Thymus (tissue), 11 donors: ENCODE data around the gene PLA2G4F. TPM values are rescaled to one million over a fixed set of nuclear protein-coding genes. Genes with fewer than 3 reads are reported as not detected.
A peak's percentile ranks its signal among the peaks of the same experiment; 100 is the strongest.

Source experiments
- DNase-seq, 9 donors: peaks; one replicate each; pipeline ENCODE4 v3.0.0-alpha.2; 2013; ENCODE audit warnings: low spot score in 9 of 9, low read depth in 6 of 9, missing footprints in 1 of 9
- H3K27ac ChIP-seq, 2 donors: one replicate each; pipeline ENCODE4 v1.5.1; 2013; ENCODE audit warnings: control low read depth in 1 of 2, low read depth in 1 of 2, low read length in 1 of 2, mild to moderate bottlenecking in 1 of 2, moderate library complexity in 1 of 2
- H3K27me3 ChIP-seq, 2 donors: one replicate each; pipeline ENCODE4 v1.5.1; 2013; ENCODE audit warnings: low read length in 1 of 2; ENCODE audit not compliant: control insufficient read depth in 2 of 2, insufficient read depth in 1 of 2
- H3K36me3 ChIP-seq, 2 donors: one replicate each; pipeline ENCODE4 v1.5.1; 2013; ENCODE audit warnings: low read length in 1 of 2, mild to moderate bottlenecking in 1 of 2, moderate library complexity in 1 of 2; ENCODE audit not compliant: control insufficient read depth in 2 of 2, insufficient read depth in 2 of 2
- H3K4me1 ChIP-seq, 2 donors: one replicate each; pipeline ENCODE4 v1.5.1; 2013; ENCODE audit warnings: low read length in 2 of 2; ENCODE audit not compliant: control insufficient read depth in 2 of 2, insufficient read depth in 2 of 2
- H3K4me3 ChIP-seq, 2 donors: one replicate each; pipeline ENCODE4 v1.5.1; 2013; ENCODE audit warnings: low read length in 2 of 2, control low read depth in 1 of 2, mild to moderate bottlenecking in 1 of 2
- H3K9me3 ChIP-seq, 2 donors: one replicate each; pipeline ENCODE4 v1.5.1; 2013; ENCODE audit warnings: low read length in 1 of 2, mild to moderate bottlenecking in 1 of 2; ENCODE audit not compliant: control insufficient read depth in 2 of 2, insufficient read depth in 1 of 2
- WGBS: extraction: QIAGEN DNeasy Blood & Tissue Kit; methylation state at CpG from one replicate; pipeline ENCODE4 v1.1.7; 2013; 5-methylcytosine and 5-hydroxymethylcytosine counted together
- polyA plus RNA-seq: library from polyadenylated mRNA; stranded (reverse); fragments of 200-250 nt; gene quantifications from one replicate; pipeline ENCODE4 v1.2.3, GENCODE V29; 2013
- total RNA-seq: library from RNA; stranded (reverse); fragments of 120-200 nt; gene quantifications from one replicate; pipeline ENCODE4 v1.2.4, GENCODE V29; 2013
- donor health status: healthy.

Gene PLA2G4F
- total and polyA plus RNA-seq, 2 donors: 2.1 to 7.3 TPM

DNA sequence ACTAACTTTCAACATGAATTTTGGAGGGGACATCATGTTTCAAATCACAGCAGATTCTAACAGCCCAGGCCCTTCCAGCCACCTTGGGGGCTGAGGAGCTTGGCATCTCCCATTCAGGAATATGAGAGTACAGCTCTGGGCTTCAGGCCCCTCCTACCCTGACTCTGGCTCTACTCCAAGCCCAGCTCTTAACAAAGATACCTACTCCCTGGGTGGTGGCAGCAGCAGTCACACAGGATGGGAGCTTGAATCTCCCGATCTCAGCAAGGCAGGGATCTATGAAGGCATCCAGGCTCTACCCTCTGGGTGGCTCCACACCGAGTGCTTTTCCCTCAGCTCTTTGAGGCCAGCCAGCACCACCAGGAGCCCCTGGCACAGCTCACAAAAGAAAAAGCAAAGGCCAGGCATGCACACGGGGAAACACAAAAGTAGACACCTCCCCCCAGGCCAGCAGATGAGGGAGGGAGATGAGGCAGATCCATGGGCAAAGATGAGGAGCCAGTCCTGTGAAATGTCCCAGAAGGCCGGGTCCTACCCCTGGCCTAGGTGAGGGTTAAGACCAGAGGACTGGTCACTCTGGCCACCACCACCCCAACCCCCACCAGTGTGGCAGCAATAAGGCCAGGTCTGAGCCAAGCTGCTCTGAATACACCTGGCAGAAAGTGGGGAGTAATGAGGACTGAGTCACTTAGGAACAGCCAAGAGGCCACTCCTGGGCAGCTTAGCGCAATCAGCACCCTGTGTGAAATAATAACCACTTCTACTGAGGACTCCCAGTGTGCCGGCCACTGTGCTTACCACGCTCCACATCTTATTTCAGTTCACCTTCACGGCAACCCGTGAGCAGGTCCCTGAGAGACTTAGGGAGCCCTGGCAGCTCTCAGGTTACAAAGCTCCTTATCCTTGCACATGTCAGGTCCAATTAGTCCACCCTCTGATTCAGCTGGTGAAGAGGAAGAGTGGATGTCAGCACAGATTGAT lies 24.3 kb downstream of the PLA2G4F start:
- H3K4me3 ChIP-seq: no peak overlapping the region
- no peaks in the 10 kb centered on the region for H3K27me3 ChIP-seq
- H3K27ac ChIP-seq: peak overlapping the region in 1 of 2 donors; percentile 12
- no peak for DNase-seq
- 96% methylated on average over 9 of the region's 9 CpGs for WGBS
- peaks cover 0 to 31% of the 10 kb centered on the region in 2 donors for H3K4me1 ChIP-seq
- H3K36me3 ChIP-seq: no peaks in the 10 kb centered on the region
- no peaks in the 10 kb centered on the region for H3K9me3 ChIP-seq

DNA sequence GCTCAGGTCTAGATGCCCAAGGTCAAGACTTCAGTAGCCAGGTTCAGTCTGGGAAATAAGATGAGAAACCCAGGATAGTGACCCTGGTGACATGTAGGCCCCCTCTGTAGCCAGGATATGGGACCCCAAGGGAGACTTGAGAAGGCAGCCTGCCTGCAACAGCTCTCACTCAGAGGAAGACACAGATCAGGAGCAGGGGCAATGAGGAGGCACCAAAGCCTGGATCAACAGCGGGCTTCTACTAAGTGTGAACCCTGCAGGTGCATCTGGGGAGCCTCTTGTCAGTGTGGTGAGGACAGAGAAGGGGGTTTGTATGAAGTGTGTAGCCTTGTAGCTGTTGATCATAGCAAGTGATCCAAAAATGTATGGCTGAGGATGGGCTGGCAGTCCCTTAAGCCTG lies 25.4 kb downstream of the PLA2G4F start:
- Histone ChIP-seq H3K36me3 (no peaks in the 10 kb centered on the region), H3K27ac (peak overlapping the region in 1 of 2 donors; percentile 53), H3K4me1 (peaks cover 0 to 31% of the 10 kb centered on the region in 2 donors), H3K27me3 (no peaks in the 10 kb centered on the region), H3K4me3 (no peak overlapping the region), H3K9me3 (no peaks in the 10 kb centered on the region)
- 83% methylated on average over 1 of the region's 1 CpG for WGBS
- DNase-seq: no peak

DNA sequence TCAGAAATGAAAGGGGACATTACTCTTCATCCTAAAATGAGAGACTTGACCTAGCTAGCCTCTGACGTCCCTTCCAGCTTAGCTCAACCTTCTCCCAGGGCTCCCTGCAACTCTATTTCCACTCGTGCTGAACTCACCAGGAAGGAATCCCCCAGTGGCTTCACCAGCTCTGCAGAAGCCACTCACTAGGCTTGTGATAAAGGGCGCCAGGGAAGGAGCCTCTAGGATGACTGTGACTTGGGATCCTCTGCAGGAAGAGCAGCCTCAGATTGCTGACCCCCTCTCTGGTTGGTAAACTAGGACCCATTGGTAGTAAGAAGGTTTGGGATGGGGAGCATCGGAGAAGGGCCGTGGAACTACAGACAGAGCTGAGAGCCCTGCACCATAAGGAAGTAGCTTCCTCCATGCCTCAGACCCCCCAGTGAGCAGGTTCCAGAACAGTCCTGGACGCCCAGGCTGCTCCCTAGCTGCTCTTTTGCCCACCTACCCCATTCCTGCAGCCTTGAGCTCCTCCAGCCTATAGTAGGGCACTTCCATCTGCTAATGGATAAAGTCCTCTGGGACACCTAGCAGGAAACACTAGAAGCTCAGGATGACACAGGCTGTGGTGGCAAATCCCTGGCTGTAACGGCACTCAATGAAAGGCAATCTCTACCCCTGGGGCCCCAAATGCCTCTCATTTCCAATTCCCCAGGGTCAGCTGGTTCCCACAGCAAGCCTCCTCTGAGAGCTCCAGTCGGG lies 26.0 kb downstream of the PLA2G4F start:
- Histone ChIP-seq H3K36me3 (no peaks in the 10 kb centered on the region), H3K4me3 (no peak overlapping the region), H3K4me1 (peaks cover 0 to 31% of the 10 kb centered on the region in 2 donors), H3K9me3 (no peaks in the 10 kb centered on the region), H3K27me3 (no peaks in the 10 kb centered on the region), H3K27ac (peak overlapping the region in 1 of 2 donors; percentile 53)
- no peak for DNase-seq
- WGBS: 91% methylated on average over 8 of the region's 8 CpGs

DNA sequence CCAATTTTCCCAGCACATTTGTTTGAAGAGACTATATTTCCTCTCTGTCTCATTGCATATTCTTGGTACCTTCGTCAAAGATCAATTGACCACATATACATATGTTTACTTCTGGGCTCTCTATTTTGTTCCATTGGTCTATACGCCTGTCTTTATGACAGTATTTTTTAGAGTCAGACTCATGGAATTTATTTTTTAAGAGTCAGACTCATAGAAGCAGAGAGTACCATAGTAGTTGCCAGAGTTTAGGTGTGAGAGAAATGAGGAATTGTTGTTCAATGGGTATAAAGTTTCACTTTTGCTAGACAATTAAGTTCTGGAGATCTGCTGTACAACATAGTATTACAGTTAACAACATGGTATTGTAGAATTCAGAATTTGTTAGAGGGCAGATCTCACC lies 27.1 kb downstream of the PLA2G4F start:
- Histone ChIP-seq H3K27me3 (no peaks in the 10 kb centered on the region), H3K27ac (no peak overlapping the region), H3K9me3 (no peaks in the 10 kb centered on the region), H3K36me3 (no peaks in the 10 kb centered on the region), H3K4me1 (peaks cover 0 to 31% of the 10 kb centered on the region in 2 donors), H3K4me3 (no peak overlapping the region)
- DNase-seq: no peak
- 97% methylated on average over 2 of the region's 2 CpGs for WGBS

DNA sequence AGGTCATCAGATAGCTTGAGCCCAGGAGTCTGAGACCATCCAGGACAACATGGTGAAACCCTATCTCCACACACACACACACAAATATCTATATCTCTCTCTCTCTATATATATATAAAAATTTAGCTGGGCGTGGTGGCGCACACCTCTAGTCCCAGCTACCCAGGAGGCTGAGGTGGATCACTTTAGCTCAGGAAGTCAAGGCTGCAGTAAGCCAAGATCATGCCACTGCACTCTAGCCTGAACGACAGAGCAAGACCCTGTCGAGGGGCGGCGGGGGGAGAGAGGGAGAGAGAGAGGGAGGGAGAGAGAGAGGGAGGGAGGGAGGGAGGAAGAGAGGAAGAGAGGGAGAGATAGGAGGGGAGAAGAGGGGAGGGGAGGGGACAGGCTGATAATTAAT lies 28.0 kb downstream of the PLA2G4F start:
- no peak overlapping the region for H3K4me3 ChIP-seq
- no peaks in the 10 kb centered on the region for H3K36me3 ChIP-seq
- no peak overlapping the region for H3K27ac ChIP-seq
- 89% methylated on average over 6 of the region's 6 CpGs for WGBS
- peaks cover 0 to 27% of the 10 kb centered on the region in 2 donors for H3K4me1 ChIP-seq
- no peak for DNase-seq
- H3K27me3 ChIP-seq: no peaks in the 10 kb centered on the region
- no peaks in the 10 kb centered on the region for H3K9me3 ChIP-seq

DNA sequence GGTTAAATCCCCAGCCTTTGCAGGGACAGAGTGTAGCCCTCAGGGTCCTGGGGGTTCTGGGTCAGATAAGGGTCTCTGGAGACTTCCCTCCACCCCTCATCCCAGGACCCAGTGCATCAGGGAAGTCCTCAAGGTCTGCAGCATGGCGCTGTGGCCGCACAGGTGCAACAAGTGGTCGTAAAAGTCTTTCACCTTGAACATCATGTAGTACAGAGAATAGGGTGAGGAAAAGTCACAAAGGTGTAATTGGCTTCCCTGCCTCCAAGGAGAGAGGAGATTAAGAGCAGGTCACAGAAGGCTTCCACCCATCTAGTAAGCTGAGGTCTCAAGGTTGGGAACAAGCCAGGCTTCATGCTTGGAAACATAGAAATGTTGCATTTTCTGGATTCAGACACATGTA lies 32.9 kb downstream of the PLA2G4F start:
- no peak overlapping the region for H3K27ac ChIP-seq
- no peak for DNase-seq
- WGBS: 98% methylated on average over 3 of the region's 3 CpGs

DNA sequence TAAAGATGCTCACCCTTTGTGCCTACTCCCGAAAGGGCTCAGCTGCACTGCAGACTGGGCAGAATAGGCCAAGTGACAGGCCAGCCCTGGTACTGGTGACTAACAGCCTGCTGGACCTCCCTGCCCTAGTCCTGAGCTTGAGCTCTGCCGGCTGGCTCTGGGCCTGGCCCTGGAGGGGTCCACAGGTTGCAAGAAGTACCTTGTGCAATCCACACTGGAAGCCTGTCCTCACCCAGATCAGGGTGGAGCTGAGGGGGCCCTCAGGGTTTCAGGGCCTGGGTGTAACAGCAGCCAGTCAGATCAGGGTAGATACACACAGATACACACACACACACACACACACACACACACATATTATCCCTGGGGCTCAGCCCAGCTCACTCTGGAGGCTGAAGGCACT lies 34.8 kb downstream of the PLA2G4F start:
- no peak overlapping the region for H3K4me3 ChIP-seq
- H3K9me3 ChIP-seq: peaks cover 0 to 3% of the 10 kb centered on the region in 2 donors
- no peak for DNase-seq
- H3K27me3 ChIP-seq: no peaks in the 10 kb centered on the region
- 74% methylated on average over 2 of the region's 2 CpGs for WGBS
- peaks cover 0 to 24% of the 10 kb centered on the region in 2 donors for H3K4me1 ChIP-seq
- H3K27ac ChIP-seq: no peak overlapping the region
- H3K36me3 ChIP-seq: no peaks in the 10 kb centered on the region

More for the DNA sequence above, 32.9 kb downstream of the PLA2G4F start:
- Histone ChIP-seq H3K4me3 (no peak overlapping the region), H3K27me3 (no peaks in the 10 kb centered on the region), H3K4me1 (peaks cover 0 to 23% of the 10 kb centered on the region in 2 donors), H3K36me3 (no peaks in the 10 kb centered on the region), H3K9me3 (no peaks in the 10 kb centered on the region)

DNA sequence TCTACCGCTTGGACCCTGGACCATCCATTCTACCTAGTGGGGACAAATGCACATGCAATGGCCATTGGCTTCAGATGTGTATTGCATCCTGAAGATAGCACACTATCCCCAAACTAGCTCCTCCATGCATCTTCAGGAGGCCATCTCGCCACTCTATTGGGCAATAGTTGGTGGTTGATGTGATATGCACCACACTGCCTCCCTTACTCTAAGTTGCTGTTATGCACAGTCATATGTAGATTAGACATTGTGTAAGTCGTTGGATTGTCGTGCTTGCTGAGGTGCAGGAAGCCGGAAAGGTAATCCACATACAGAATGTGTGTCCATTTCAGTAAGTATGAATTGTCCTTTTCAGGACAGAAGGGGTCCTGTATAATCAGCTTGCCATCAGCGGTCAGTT lies 35.4 kb downstream of the PLA2G4F start:
- WGBS: 96% methylated on average over 6 of the region's 6 CpGs
- peaks cover 0 to 24% of the 10 kb centered on the region in 2 donors for H3K4me1 ChIP-seq
- DNase-seq: no peak
- no peaks in the 10 kb centered on the region for H3K36me3 ChIP-seq
- H3K9me3 ChIP-seq: peaks cover 0 to 3% of the 10 kb centered on the region in 2 donors
- H3K27me3 ChIP-seq: no peaks in the 10 kb centered on the region
- H3K4me3 ChIP-seq: no peak overlapping the region
- no peak overlapping the region for H3K27ac ChIP-seq

DNA sequence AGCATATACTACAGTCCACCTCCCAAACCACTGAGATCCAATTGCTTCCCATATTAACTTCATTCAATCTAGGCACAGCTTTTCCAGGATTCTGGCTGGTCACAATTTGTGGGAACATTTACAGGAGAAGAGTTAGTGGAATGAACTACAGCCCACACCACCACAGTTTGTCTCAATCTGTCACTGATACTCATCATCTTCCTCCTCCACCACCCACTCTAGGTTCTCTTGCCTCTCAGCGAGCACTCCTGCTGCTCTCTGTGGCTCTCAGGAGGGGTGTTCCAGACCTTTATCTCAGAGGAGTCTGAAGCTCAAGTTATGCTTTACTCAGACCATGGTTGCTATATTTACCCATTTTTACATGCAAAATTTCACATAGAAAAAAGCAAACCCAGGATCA lies 36.2 kb downstream of the PLA2G4F start:
- Histone ChIP-seq H3K4me3 (no peak overlapping the region), H3K27me3 (no peaks in the 10 kb centered on the region), H3K27ac (no peak overlapping the region), H3K9me3 (peaks cover 0 to 3% of the 10 kb centered on the region in 2 donors), H3K4me1 (peaks cover 0 to 24% of the 10 kb centered on the region in 2 donors), H3K36me3 (no peaks in the 10 kb centered on the region)
- WGBS: 84% methylated on average over 1 of the region's 1 CpG
- no peak for DNase-seq
